H1 (cell line): ENCODE measurements around the gene OR10T2. TPM values are rescaled to one million over a fixed set of nuclear protein-coding genes. Genes with fewer than 3 reads are reported as not detected.

ENCODE experiments used
- CTCF ChIA-PET: fragments of 300-600 bp; sonication (Branson Sonifier 250); formaldehyde crosslinking; loops from one replicate; lab custom pipeline; 2021; ENCODE audit not compliant: partially characterized antibody; lab: Charles Lee
- POLR2A ChIA-PET: fragments of 300-600 bp; sonication (Branson Sonifier 250); formaldehyde crosslinking; loops from one replicate; lab custom pipeline; 2021; ENCODE audit warnings: inconsistent platforms; ENCODE audit not compliant: partially characterized antibody; lab: Charles Lee
- DNase-seq, 2 experiments: peaks; one replicate each; pipeline versions ENCODE4 v3.0.0 to v3.0.0-alpha.2; 2010 to 2022; ENCODE audit warnings: low spot score in 2 of 2, low read depth in 1 of 2, mixed read lengths in 1 of 2
- FAIRE-seq: peaks from 2 replicates; lab custom pipeline; 2011; peaks lifted over from hg19 to GRCh38; lab: Jason Lieb, UNC
- H2AFZ ChIP-seq: 2 replicates; pipeline ENCODE4 v1.8.1; 2012; ENCODE audit warnings: low read length, inconsistent platforms
- H2AK5ac ChIP-seq: 2 replicates; pipeline ENCODE4 v1.6.1; 2013; ENCODE audit warnings: low read depth, low read length
- H2BK120ac ChIP-seq: replicated peaks from 2 replicates; pipeline ENCODE3; 2013; ENCODE audit warnings: low read depth, low read length, inconsistent platforms
- H2BK12ac ChIP-seq: 2 replicates; pipeline ENCODE4 v1.6.1; 2013; ENCODE audit warnings: low read depth, low read length
- H2BK15ac ChIP-seq: 2 replicates; pipeline ENCODE4 v1.6.1; 2013; ENCODE audit warnings: low read length
- H2BK20ac ChIP-seq: 2 replicates; pipeline ENCODE4 v1.6.1; 2013; ENCODE audit warnings: low read length
- H2BK5ac ChIP-seq: 2 replicates; pipeline ENCODE4 v1.6.1; 2013; ENCODE audit warnings: low read depth, low read length
- H3K14ac ChIP-seq: 2 replicates; pipeline ENCODE4 v1.6.1; 2013; ENCODE audit warnings: inconsistent platforms; ENCODE audit not compliant: insufficient read length
- H3K18ac ChIP-seq: 2 replicates; pipeline ENCODE4 v1.6.1; 2013; ENCODE audit warnings: low read length; ENCODE audit errors: extremely low read depth
- H3K23ac ChIP-seq: 2 replicates; pipeline ENCODE4 v1.6.1; 2013; ENCODE audit warnings: inconsistent platforms; ENCODE audit not compliant: insufficient read length
- H3K23me2 ChIP-seq: 2 replicates; pipeline ENCODE4 v1.6.1; 2013; ENCODE audit warnings: low read depth, low read length
- H3K27ac ChIP-seq: 2 replicates; pipeline ENCODE4 v1.6.1; 2011; ENCODE audit warnings: low read depth, low read length, inconsistent platforms
- H3K27me3 ChIP-seq, 4 experiments: replicated peaks in 1 of 4; 1 replicate in 1 of 4; 2 replicates in 3 of 4; pipeline versions ENCODE4 v1.6.1 to v1.8.1; 2011 to 2013; ENCODE audit warnings: low read length in 3 of 4, mild to moderate bottlenecking in 3 of 4, inconsistent platforms in 2 of 4, mixed read lengths in 2 of 4, moderate library complexity in 1 of 4; ENCODE audit not compliant: control insufficient read depth in 3 of 4, insufficient read depth in 3 of 4; ENCODE audit errors: extremely low read depth in 1 of 4
- H3K36me3 ChIP-seq, 4 experiments: 2 replicates each; pipeline versions ENCODE4 v1.6.1 to v1.8.1; 2011 to 2013; ENCODE audit warnings: mild to moderate bottlenecking in 4 of 4, low read length in 3 of 4, moderate library complexity in 2 of 4, control low read depth in 1 of 4, inconsistent platforms in 1 of 4; ENCODE audit not compliant: insufficient read depth in 4 of 4, control insufficient read depth in 2 of 4
- H3K4ac ChIP-seq: replicated peaks from 2 replicates; pipeline ENCODE3; 2013; ENCODE audit warnings: low read length, low read depth, mixed read lengths, inconsistent platforms; ENCODE audit not compliant: insufficient read length
- H3K4me1 ChIP-seq, 4 experiments: replicated peaks in 1 of 4; 1 replicate in 1 of 4; 2 replicates in 3 of 4; pipeline versions ENCODE4 v1.6.1 to v1.8.1; 2011 to 2013; ENCODE audit warnings: low read length in 3 of 4, inconsistent platforms in 2 of 4, mixed read lengths in 1 of 4; ENCODE audit not compliant: insufficient read depth in 4 of 4, control insufficient read depth in 3 of 4
- H3K4me2 ChIP-seq, 2 experiments: 2 replicates each; pipeline versions ENCODE4 v1.6.1 to v1.8.1; 2011 to 2013; ENCODE audit warnings: low read depth in 2 of 2, low read length in 2 of 2, control low read depth in 1 of 2, inconsistent platforms in 1 of 2, mild to moderate bottlenecking in 1 of 2; ENCODE audit not compliant: insufficient read depth in 1 of 2
- H3K4me3 ChIP-seq, 4 experiments: fragments of 200-600, 300-600 bp in 1 of 4; sonication (generic), shearing (Covaris generic), sonication (Bioruptor Twin) in 1 of 4; 2 replicates each; pipeline versions ENCODE4 v1.5.1 to v1.8.1; 2011 to 2016; ENCODE audit warnings: low read length in 4 of 4, low read depth in 3 of 4, control low read depth in 2 of 4, inconsistent platforms in 2 of 4, mild to moderate bottlenecking in 2 of 4, mixed read lengths in 1 of 4, moderate library complexity in 1 of 4; ENCODE audit not compliant: insufficient read depth in 2 of 4; ENCODE audit errors: extremely low read depth in 1 of 4
- H3K56ac ChIP-seq: replicated peaks from 2 replicates; pipeline ENCODE3; 2013; ENCODE audit warnings: low read depth, mild to moderate bottlenecking, mixed read lengths, low read length, inconsistent platforms; ENCODE audit not compliant: insufficient read length
- H3K79me1 ChIP-seq: 2 replicates; pipeline ENCODE4 v1.6.1; 2013; ENCODE audit warnings: low read depth, low read length, control low read depth
- H3K79me2 ChIP-seq, 2 experiments: 2 replicates each; pipeline versions ENCODE4 v1.6.1 to v1.8.1; 2012 to 2013; ENCODE audit warnings: low read length in 2 of 2, mild to moderate bottlenecking in 2 of 2, inconsistent platforms in 1 of 2; ENCODE audit not compliant: insufficient read depth in 2 of 2, control insufficient read depth in 1 of 2
- H3K9ac ChIP-seq, 4 experiments: replicated peaks in 1 of 4; 1 replicate in 1 of 4; 2 replicates in 3 of 4; pipeline versions ENCODE4 v1.6.1 to v1.8.1; 2011 to 2013; ENCODE audit warnings: low read depth in 3 of 4, low read length in 3 of 4, control low read depth in 2 of 4, mild to moderate bottlenecking in 2 of 4, moderate library complexity in 2 of 4, inconsistent platforms in 1 of 4; ENCODE audit errors: extremely low read depth in 1 of 4
- H3K9me3 ChIP-seq, 2 experiments: 2 replicates each; pipeline versions ENCODE4 v1.6.1 to v1.8.1; 2012 to 2013; ENCODE audit warnings: mild to moderate bottlenecking in 2 of 2, moderate library complexity in 2 of 2, control low read depth in 1 of 2, inconsistent platforms in 1 of 2, low read depth in 1 of 2, low read length in 1 of 2, mixed read lengths in 1 of 2; ENCODE audit not compliant: insufficient read depth in 2 of 2
- H4K20me1 ChIP-seq, 2 experiments: replicated peaks in 1 of 2; 2 replicates each; pipeline versions ENCODE3 to v1.8.1; 2011 to 2013; ENCODE audit warnings: inconsistent platforms in 2 of 2, low read length in 2 of 2, mild to moderate bottlenecking in 1 of 2; ENCODE audit not compliant: insufficient read depth in 2 of 2, control insufficient read depth in 1 of 2
- H4K5ac ChIP-seq: 2 replicates; pipeline ENCODE4 v1.6.1; 2013; ENCODE audit warnings: low read length, low read depth, mixed read lengths, inconsistent platforms; ENCODE audit not compliant: insufficient read length
- H4K8ac ChIP-seq: 2 replicates; pipeline ENCODE4 v1.8.0; 2013; ENCODE audit warnings: mild to moderate bottlenecking, moderate library complexity, low read length, inconsistent platforms; ENCODE audit not compliant: insufficient read depth; ENCODE audit errors: extremely low read depth
- H4K91ac ChIP-seq: replicated peaks from 2 replicates; pipeline ENCODE3; 2013; ENCODE audit warnings: low read length, mixed read lengths, inconsistent platforms; ENCODE audit not compliant: insufficient read length
- CREB1 ChIP-seq: IDR thresholded peaks from 2 replicates; pipeline ENCODE4 v1.6.1; 2012; ENCODE audit warnings: inconsistent platforms
- KDM1A ChIP-seq: fragments of 200-600, 300-600 bp; sonication (generic); IDR thresholded peaks from 2 replicates; pipeline ENCODE4 v1.7.1; 2016; ENCODE audit warnings: mild to moderate bottlenecking, low read length, borderline replicate concordance
- SP1 ChIP-seq: IDR thresholded peaks from 2 replicates; pipeline ENCODE4 v1.6.1; 2011; ENCODE audit warnings: low read depth, low read length
- WGBS, 2 experiments: shearing (Covaris generic) in 1 of 2; methylation state at CpG; one replicate each; pipeline versions ENCODE4 v1.1.6 to v1.1.7; 2013 to 2015; ENCODE audit warnings: low lambda C conversion rate in 2 of 2, mixed read lengths in 2 of 2, inconsistent platforms in 1 of 2, low coverage in 1 of 2, missing lambda C conversion rate in 1 of 2; ENCODE audit not compliant: insufficient replicate concordance in 2 of 2, insufficient coverage in 1 of 2, insufficient read length in 1 of 2; ENCODE audit errors: extremely low coverage in 1 of 2, missing lambda C conversion rate in 1 of 2; 5-methylcytosine and 5-hydroxymethylcytosine counted together
- polyA plus RNA-seq, 7 experiments: library from polyadenylated mRNA; depleted of rRNA in 3 of 7; stranded (reverse) in 5 of 7; unstranded in 2 of 7; fragments of >200 nt in 5 of 7; fragments of 200-250 nt in 2 of 7; gene quantifications; 1 replicate in 5 of 7; 2 replicates in 1 of 7; 4 replicates in 1 of 7; pipeline versions ENCODE4 v1.2.1 to v1.2.3, GENCODE V29; 2011 to 2013; ENCODE audit warnings: missing spikeins in 2 of 7, mixed read lengths in 2 of 7
- total RNA-seq: library from RNA; stranded (reverse); fragmentation: NEBNext Ultra II Directional; extraction: Animal tissue kit (Norgen Biotek cat#: 25700); gene quantifications from 2 replicates; pipeline ENCODE4 v1.2.1, GENCODE V29; 2021

The OR10T2 gene
- total and polyA plus RNA-seq, 2 of the 8 experiments (the other 6 are each of a cell fraction or from before 2014, with no cell fraction given): not detected

DNA sequence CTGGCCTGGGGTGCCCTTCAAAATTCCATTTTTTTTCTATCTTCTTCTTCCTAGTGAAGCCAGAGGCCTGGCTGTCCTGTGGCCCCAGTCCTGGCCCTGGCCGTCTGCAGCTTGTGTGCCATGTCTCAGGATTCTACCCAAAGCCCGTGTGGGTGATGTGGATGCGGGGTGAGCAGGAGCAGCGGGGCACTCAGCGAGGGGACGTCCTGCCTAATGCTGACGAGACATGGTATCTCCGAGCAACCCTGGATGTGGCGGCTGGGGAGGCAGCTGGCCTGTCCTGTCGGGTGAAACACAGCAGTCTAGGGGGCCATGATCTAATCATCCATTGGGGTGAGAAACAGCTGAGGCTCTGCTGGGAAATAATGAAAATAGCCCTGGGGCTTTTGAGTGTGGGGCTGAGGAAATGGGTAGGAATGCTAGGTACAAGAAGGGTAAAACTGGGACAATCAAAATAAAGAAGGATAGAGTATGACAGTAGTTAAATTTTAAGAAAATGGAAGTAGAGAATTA is 43.4 kb downstream of the OR10T2 start:
- no peak overlapping the region for H3K23ac ChIP-seq
- no peaks in the 10 kb centered on the region for H3K23me2 ChIP-seq
- H3K36me3 ChIP-seq: no peaks in the 10 kb centered on the region
- 92% methylated on average over 10 of the region's 10 CpGs; no CpG with 5 or more reads in 1 of the 2 experiments for WGBS, 2 experiments
- H4K91ac ChIP-seq: no peak overlapping the region
- H3K18ac ChIP-seq: no peak overlapping the region
- H2AFZ ChIP-seq: no peak overlapping the region
- no peak overlapping the region for H3K4me2 ChIP-seq
- no peaks in the 10 kb centered on the region for H3K9me3 ChIP-seq
- no peak overlapping the region for H2BK15ac ChIP-seq
- H2BK12ac ChIP-seq: no peak overlapping the region
- H2BK5ac ChIP-seq: no peak overlapping the region
- no peak overlapping the region for H3K56ac ChIP-seq
- H3K4me3 ChIP-seq: no peak overlapping the region
- POLR2A ChIA-PET: no interaction called here
- H3K9ac ChIP-seq: no peak overlapping the region
- no peak overlapping the region for H3K14ac ChIP-seq
- no peak overlapping the region for H2AK5ac ChIP-seq
- H3K79me2 ChIP-seq: no peaks in the 10 kb centered on the region
- no peaks in the 10 kb centered on the region for H4K20me1 ChIP-seq
- DNase-seq (no peak), FAIRE-seq (no peak)
- CTCF ChIA-PET: interaction anchor here (0.7 kb wide), 1 partner anchor 314 kb away, joined by 3 read pairs; no protein-coding TSS in a partner anchor
- no peak overlapping the region for H3K4ac ChIP-seq
- no peak overlapping the region for H2BK20ac ChIP-seq
- no peaks in the 10 kb centered on the region for H3K4me1 ChIP-seq
- no peak overlapping the region for H2BK120ac ChIP-seq
- no peak overlapping the region for H4K5ac ChIP-seq
- H3K27me3 ChIP-seq: no peaks in the 10 kb centered on the region
- H3K79me1 ChIP-seq: no peaks in the 10 kb centered on the region
- no peak overlapping the region; the same call in 1 of the 2 replicates for H4K8ac ChIP-seq
- no peak overlapping the region for H3K27ac ChIP-seq
- TF ChIP-seq CREB1 (no peak), SP1 (no peak), KDM1A (no peak)
